NB4 (cell line): ENCODE data around the gene NMT1.

ENCODE experiments used
- DNase-seq: peaks from one replicate; pipeline ENCODE4 v3.0.0; 2010; ENCODE audit warnings: low read depth
- H3K4me3 ChIP-seq: one replicate; pipeline ENCODE4 v1.5.1; 2011; ENCODE audit warnings: mild to moderate bottlenecking, low read depth, low read length, moderate library complexity
- CTCF ChIP-seq: IDR thresholded peaks from one replicate; pipeline ENCODE4 v1.5.1; 2012; ENCODE audit warnings: low read depth, low read length
- MAX ChIP-seq: IDR thresholded peaks from 2 replicates; pipeline ENCODE4 v1.6.1; 2011; ENCODE audit warnings: low read depth, low read length
- MYC ChIP-seq: IDR thresholded peaks from 2 replicates; pipeline ENCODE4 v1.6.1; 2011; ENCODE audit warnings: low read depth, low read length
- POLR2A ChIP-seq: IDR thresholded peaks from 2 replicates; pipeline ENCODE4 v1.6.1; 2011; ENCODE audit warnings: mild to moderate bottlenecking; ENCODE audit not compliant: insufficient read length; ENCODE audit errors: extremely low read depth

Gene NMT1

GRCh38 chr17:45117848-45118646, 56.9 kb downstream of the NMT1 start:
- TF ChIP-seq MYC = no peak
- TF ChIP-seq POLR2A = no peak
- TF ChIP-seq MAX = no peak
- TF ChIP-seq CTCF = no peak

GRCh38 chr17:45118691-45119090, 57.6 kb downstream of the NMT1 start:
- H3K4me3 ChIP-seq = no peak overlapping the region
- no peak for TF ChIP-seq POLR2A
- no peak for TF ChIP-seq CTCF
- DNase-seq = no peak

More at GRCh38 chr17:45117848-45118646, 56.9 kb downstream of the NMT1 start:
- H3K4me3 ChIP-seq = no peak overlapping the region
- no peak for DNase-seq

GRCh38 chr17:45119964-45120363, 58.8 kb downstream of the NMT1 start:
- no peak overlapping the region for H3K4me3 ChIP-seq
- TF ChIP-seq POLR2A (no peak), CTCF (no peak), MYC (no peak), MAX (no peak)
- DNase-seq = no peak

- no peak for DNase-seq
- TF ChIP-seq CTCF (no peak), MYC (no peak), MAX (no peak), POLR2A (no peak)
- no peak overlapping the region for H3K4me3 ChIP-seq
Observed at GRCh38 chr17:45120558-45120957, 59.4 kb downstream of the NMT1 start.

GRCh38 chr17:45121055-45121454, 59.9 kb downstream of the NMT1 start:
- H3K4me3 ChIP-seq = no peak overlapping the region
- TF ChIP-seq MAX (no peak), POLR2A (no peak), CTCF (no peak), MYC (no peak)
- no peak for DNase-seq

- TF ChIP-seq MAX = no peak
- TF ChIP-seq MYC = no peak
- TF ChIP-seq POLR2A = no peak
- TF ChIP-seq CTCF = no peak
- no peak overlapping the region for H3K4me3 ChIP-seq
- DNase-seq = no peak
Observed at GRCh38 chr17:45123076-45123770, 62.1 kb downstream of the NMT1 start.
